ENCODE measurements around the gene UVSSA.
"Not testable (repeated sequence)": the region's sequence is repeated elsewhere in the genome, so short reads cannot be mapped to it uniquely, and the experiment has no call there.

The UVSSA gene

DNA sequence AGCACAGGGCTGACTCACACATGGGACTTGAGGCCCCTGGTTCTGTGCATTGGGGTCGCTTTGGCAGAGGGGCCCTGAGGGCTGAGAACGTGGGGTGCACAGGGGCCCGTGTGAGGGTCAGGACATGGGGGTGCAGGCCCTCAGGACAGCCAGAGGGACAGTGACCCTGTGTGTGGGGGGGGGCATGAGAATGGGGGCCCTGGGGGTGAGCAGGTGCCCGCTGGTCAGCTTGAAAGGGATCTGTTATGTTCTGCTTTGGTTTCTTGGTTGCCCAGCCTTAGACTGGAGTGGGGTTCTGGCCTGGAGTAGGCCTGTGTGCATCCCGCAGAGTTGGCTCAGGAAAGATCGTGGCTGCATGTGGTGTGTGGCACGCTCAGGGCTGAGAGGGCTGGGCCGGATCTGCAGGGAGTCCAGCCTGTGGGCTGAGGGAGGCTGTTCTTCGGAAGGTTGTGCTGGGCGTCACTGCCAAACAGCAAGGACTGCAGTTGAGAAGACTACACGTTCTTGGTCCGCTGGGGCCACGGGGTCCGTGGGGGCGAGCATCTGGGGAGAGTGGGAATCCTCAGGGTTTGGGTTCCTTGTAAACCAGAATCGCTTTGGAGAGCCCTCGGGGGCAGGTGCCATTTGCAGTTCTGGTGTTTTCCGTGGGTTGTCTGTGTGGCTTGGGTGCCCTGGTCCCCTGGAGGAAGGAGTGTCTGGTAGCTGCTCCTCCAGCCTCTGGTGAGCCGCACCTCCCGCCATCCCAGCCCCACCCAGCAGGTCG lies 15.2 kb upstream of the UVSSA start:
- DNase-seq: no peak

DNA sequence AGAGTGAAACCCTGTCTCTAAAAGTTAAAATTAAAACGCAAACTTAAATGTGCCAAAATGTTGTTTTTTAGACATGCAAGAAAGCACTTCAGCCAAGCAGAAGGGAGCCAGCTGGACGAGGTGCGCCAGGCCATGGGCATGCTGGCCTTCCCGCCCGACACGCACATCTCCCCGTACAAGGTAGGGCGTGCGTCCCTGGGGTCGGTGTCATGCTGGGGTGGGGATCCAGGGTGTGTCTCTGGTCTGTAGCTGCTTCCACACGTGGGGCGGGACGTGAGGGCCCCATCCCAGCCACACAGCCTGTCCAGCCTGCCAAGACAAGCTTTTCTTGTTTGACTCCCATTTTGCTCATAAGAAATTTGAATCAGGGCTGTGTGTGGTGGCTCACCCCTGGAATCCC lies 14.3 kb upstream of the UVSSA start:
- DNase-seq: no peak

DNA sequence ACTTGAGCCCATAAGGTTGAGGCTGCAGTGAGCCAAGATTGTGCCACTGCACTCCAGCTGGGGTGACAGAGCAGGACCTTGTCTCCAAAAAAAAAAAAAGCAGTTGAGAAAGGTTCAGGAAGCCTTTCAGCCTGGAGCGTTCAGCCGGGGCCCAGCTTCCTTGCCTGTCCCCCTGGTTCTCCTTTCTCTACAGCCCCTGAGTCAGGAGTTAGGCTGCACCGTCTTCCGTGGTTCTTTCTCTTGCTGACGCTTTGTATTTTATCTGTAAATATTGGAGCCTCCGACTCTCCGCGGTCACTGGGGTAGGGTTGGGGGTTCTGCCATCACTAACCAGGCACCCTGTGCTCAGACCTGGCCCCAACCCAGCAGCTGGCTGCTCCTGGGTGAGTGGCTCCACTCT lies 13.8 kb upstream of the UVSSA start:
- no peak for DNase-seq

DNA sequence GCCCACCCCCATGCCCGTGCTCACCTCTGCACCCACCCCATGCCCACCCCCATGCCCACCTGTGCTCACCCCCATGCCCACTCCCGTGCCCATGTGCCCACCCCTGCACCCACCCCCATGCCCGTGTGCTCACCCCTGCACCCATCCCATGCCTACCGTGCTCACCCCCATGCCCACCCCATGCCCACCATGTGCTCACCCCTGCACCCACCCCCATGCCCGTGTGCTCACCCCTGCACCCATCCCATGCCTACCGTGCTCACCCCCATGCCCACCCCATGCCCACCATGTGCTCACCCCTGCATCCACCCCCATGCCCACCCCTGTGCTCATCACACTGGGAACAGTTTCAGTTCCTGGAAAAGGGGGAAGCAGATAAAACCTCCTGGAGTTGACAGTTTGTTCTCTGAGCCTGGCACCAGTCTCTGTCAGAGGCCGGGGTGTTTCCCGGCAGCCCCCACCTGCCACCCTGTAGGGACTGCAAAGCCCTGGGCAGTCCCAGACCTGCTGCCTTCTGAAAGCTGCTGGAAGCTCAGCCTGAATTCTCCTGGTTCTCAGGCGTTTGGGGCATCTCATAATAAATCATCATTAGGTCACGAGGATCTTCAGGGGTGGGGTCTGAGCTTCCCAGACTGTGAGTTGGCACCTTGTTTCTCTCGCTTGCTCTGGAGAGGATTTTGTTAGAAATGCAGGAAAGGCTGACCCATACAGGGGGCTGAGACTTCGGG lies 13.0 kb upstream of the UVSSA start:
- not testable (repeated sequence) for DNase-seq

DNA sequence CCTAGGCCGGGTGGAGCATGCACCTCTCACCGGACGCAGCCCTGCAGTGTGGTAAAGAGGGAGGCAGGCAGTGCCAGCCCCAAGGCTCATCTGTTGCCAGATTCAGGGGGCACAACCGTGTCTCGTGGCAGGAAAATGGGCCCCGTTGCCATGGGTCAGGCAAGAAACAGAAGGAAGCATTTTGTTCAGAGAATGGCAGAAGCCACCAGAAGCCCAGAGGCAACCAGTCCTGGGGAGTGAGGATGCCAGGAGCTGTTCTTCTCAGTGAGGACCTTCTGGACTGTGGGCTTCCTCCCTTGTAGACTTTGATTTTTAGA lies 12.5 kb upstream of the UVSSA start:
- DNase-seq: no peak

DNA sequence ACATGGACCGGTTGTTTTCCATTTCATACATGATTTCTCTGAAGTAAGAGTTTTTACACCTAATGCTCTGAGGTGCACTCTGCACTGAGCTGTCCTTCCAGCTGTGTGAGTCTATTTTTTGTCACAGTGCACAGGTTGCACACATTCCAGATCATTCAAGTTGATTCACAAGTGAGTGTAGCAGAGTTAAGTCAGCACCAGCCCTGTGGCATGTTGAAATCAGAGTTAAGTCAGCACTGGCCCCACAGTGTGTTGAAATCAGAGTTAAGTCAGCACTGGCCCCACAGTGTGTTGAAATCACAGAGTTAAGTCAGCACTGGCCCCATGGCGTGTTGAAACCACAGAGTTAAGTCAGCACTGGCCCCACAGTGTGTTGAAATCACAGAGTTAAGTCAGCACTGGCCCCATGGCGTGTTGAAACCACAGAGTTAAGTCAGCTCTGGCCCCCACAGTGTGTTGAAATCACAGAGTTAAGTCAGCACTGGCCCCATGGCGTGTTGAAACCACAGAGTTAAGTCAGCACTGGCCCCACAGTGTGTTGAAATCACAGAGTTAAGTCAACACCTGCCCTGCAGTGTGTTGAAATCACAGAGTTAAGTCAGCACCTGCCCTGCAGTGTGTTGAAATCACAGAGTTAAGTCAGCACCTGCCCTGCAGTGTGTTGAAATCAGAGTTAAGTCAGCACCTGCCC lies 11.7 kb upstream of the UVSSA start:
- not testable (repeated sequence) for DNase-seq

DNA sequence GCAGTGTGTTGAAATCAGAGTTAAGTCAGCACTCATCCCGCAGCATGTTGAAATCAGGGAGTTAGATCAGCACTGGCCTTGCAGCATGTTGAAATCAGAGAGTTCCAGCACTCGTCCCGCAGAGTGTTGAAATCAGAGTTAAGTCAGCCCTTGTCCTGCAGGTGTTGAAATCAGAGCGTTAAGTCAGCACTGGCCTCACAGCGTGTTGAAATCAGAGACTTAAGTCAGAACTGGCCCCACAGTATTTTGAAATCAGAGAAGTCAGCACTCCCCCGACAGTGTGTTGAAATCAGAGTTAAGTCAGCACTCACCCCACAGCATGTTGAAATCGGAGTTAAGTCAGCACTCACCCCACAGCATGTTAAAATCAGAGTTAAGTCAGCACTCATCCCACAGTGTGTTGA lies 10.9 kb upstream of the UVSSA start:
- DNase-seq: no peak

DNA sequence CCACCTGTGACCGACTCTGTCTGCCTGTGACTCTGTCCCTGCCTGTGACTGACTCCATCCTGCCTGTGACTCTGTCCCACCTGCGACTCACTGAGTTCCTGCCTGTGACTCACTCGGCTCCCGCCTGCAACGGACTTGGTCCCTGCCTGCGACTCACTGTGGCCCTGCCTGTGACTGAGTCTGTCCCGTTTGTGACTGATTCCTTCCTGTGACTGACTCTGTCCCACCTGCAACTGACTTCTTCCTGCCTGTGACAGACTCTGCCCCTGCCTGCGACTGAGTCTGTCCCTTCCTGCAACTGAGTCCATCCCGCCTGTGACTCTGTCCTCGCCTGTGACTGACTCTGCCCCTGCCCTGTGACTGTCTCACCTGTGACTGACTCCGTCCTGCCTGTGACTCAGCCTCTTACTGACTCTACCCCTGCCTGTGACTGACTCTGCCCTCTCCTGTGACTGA lies 9.6 kb upstream of the UVSSA start:
- DNase-seq: no peak

DNA sequence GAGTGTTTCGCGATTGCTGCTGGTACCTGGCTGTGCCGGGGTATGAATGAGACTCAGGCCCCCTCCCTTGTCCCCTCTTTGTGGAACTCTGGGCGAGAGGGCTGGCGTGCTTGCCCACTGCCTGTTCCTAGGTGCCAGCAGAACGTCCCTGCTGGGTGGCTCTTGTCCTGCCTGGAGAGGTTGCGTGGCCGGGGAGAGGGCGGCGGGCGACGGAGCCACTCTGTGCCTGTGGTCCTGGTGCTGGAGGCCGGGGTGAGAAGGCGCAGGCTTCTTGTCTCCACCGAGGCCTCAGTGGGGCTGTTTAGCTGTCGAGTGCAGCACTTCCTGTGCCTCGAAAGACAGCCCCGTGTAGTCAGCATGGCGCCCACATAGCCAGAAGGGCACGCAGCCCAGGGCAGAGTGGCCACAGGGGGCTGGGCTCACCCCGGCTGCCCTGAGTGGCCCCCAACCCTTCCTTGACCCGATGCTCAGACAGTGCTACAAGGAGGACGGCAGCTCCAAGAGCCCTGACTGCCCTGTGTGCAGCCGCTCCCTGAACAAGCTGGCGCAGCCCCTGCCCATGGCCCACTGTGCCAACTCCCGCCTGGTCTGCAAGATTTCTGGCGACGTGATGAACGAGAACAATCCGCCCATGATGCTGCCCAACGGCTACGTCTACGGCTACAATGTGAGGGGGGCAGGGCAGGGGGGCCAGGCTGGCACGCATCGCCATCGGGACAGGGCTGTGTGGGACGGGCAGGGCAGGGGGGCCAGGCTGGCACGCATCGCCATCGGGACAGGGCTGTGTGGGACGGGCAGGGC lies 8.9 kb upstream of the UVSSA start:
- no peak for DNase-seq

DNA sequence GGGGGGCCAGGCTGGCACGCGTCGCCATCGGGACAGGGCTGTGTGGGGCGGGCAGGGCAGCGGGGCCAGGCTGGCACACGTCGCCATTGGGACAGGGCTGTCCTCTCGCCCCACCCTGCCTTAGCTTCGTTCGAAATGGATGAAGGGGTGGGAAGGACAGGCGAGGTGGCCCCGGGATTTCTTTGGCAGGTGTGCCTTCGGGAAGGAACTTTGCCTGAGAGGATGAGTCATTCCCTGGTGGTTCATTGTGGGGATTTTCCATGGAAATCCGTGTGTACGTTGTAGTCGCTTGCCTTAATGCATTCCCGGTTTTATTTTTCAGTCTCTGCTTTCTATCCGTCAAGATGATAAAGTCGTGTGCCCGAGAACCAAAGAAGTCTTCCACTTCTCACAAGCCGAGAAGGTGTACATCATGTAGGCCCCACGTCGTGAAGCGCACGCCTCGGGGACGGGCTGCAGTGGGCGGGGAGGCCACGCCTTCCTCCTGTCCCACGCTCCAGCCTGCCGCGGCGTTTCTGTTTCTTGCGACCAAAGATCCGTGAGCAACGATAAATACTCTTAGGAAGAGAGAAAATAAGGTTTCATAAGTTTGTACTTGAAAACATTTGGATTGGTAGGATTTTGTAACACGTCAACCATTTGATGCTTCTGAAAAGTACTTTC lies 8.1 kb upstream of the UVSSA start:
- no peak for DNase-seq

DNA sequence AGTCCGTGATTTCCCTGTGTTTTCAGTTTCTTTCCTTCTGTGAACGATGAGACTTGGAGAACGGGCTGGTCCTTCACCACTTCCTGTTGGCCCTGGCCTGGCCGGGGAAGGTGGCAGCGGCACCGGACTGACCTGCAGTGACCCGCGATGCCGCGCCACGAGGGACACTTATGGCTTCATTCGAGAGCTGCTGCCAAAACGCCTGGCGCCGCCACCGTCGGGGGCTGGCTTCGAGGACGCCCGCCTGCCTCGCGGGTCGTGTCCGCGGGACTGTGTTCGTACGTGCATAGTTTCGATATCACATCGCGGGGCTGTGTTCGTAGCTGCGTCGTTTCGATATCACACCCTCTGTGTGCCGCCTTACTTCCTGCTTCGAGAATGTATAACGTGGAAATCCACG lies 7.5 kb upstream of the UVSSA start:
- no peak for DNase-seq

DNA sequence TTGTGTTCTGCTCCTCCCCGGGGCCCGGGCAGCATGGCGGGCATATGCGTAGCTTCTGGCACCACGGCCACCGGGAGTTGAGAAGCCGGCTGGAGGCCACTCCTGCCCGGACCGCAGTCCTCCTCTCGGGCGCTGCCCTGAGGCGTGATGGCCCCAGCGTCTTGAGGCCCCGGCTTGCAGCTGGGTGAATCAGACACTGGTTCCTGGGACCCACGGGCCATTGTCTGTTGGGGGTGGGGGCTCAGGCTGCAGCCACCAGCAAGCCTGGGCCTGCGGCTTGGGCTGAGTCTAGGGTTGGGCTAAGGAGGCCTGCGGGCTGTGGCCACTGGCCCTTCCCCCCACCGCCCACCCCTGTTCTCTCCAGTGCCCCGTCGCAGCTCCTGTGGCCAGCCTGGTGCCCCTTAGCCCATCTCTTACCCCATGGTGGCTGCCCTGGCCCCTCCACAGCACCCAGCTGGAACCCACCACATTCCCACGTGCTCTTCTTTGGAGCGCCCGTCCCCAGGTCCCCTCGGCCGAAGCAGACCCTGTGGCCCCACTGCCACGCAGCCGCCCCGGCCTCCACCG lies 6.7 kb upstream of the UVSSA start:
- DNase-seq: no peak

DNA sequence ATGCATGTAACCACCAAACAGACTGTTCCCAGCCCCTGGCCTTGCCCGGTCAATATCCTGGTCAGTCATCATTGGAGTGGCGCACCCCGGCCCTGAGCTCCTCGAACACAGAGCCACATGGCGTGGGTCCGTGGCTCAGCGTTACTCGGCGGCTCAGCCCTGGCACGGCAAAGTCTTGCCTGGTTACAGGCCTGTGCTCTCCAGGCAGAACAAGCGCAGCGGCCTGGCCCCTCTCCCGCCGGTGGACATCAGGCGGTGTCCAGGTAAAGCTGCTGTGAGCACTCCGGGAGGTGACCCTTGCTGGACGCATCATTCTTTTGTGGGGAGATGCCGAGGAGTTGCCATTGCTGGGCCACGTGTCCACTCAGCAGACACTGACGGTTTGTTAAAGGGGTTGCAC lies 6.1 kb upstream of the UVSSA start:
- DNase-seq: no peak

DNA sequence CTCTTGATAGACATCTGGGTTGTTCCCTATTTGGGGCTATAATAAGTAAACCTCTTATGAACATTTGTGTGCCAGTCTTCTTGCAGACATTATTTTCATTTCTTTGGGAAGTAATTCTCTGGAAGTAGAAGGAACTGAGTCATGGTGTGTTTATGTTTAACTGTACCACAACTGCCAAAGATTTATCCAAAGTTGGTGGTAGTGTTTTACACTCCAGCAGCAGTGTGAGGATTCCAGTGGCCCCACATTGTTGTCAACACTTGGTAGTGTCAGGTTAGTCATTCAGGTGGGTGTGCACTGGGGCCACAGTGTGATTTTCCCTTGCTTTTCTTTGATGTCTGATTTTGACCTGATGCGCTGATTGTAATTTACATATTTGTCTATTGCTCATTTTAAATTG lies 5.0 kb upstream of the UVSSA start:
- DNase-seq: no peak

DNA sequence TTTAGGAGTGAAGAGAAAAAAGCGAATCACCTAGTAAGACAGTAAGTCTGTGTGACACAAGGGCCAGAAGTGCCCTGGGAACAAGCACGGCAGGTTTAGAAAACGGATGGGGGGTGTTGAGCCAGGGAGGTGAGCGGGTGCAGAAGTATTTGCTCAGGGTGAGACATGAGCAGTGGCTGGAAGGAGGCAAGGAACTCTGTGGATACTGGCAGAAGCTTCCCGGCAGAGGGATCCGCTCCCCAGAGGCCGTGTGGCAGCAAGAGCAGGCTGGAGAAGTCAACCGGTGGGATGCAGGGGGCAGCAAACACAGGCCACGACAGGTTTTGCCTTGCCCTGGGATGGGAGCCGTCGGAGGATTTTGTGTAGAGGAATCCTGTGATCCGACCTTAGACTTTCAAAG lies 2.3 kb upstream of the UVSSA start:
- no peak for DNase-seq

DNA sequence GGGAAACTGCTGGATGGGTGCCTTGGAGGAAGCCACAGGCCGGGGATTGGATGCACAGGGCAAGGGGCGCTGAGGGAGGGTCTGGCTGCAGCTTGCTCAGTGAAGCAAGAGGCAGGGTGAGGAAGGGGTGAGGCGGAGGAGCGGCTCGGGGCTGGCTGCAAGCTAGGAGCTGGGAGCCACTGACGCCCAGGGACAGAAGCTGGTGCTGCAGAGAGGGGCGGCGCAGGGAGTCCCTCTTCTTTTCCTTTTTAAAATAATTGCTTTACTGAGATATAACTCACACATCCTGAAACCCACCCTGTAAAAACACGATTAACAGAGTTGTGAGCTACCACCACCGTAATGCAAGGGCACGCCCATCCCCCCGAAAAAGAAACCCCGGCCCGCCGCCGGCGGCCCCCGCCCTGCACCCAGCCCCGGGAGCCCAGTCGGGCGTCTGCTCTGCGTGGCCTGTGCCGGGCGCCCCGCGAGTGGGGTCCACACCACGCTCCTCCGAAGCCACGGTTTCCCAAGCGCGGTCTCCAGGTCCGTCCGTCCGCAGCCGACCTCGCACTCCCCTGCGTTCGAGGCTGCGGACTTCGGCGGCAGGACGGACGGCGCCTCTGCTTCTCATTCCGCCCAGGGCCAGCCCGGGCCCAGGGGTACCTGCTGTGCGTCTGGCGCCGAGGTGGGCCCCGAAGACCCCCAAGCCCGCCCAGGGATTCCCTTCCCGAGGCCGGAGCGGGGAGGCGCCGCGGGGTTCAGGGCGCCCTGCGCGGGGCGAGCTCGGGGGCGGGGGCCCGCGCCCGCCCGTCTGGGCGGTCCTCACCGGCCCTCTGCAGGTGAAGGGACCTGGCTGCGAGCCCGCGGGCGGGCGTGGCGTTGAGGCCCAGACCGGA lies 866 bp upstream of the UVSSA start:
- DNase-seq: peak; percentile 66

DNA sequence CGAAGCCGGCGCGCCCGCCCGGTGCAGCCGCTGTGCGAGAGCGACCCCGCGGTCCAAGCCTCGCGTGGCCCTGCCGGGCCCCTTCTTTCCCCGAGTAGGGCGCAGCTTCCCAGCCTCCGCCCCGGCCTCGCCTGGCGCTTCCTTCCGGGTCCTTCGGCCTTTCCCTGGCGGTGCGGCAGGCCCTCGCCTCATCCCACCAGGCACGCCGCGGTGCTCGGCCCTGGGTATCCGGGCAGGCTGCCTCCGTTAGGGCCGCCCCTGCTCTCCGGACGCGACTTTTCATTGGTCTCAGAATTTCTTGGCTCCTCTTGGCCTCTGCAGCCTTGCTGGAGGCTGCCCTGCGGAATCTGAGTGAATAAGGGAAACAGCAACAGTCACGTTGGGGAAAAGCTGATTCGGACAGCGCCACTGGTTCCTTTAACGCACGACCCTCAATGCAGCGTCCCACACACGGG lies 429 bp downstream of the UVSSA start:
- no peak for DNase-seq

DNA sequence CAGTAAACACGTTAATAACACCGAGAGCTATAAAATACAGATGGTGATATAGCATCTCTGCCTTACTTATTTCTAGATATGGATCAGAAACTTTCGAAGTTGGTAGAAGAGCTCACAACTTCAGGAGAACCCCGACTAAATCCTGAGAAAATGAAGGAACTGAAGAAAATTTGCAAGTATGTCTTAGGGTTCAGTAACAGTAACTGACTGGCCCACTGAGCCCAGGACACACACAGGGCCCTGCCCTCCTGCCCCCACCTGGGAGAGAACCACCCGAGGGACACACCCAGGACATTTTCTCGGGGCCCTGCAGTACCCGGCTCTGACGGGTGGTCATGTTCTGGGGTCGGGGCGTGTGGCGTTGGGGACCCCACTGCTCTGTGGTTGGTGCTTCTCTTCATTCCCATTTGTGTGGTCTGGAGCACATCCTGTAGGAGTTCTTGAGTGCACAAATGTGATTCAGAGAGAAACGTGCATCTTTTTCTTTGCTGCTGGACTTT lies 1.1 kb downstream of the UVSSA start:
- no peak for DNase-seq

DNA sequence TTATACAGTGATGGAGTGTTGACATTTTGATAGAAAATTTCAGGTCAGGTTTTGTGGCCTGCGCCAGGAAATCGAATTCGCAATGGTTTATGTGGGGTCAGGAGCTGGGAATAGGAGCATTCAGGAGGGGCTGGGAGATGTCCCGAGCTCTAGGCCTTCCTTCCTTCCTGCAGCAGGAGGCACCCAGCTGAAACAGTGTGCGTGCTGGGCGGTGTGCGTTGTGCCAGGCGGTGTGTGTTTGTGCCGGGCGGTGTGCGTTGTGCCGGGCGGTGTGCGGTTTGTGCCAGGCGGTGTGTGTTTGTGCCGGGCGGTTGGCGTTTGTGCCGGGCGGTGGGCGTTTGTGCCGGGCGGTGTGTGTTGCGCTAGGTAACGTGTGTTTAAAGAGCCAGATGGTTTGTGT lies 1.7 kb downstream of the UVSSA start:
- DNase-seq: no peak

DNA sequence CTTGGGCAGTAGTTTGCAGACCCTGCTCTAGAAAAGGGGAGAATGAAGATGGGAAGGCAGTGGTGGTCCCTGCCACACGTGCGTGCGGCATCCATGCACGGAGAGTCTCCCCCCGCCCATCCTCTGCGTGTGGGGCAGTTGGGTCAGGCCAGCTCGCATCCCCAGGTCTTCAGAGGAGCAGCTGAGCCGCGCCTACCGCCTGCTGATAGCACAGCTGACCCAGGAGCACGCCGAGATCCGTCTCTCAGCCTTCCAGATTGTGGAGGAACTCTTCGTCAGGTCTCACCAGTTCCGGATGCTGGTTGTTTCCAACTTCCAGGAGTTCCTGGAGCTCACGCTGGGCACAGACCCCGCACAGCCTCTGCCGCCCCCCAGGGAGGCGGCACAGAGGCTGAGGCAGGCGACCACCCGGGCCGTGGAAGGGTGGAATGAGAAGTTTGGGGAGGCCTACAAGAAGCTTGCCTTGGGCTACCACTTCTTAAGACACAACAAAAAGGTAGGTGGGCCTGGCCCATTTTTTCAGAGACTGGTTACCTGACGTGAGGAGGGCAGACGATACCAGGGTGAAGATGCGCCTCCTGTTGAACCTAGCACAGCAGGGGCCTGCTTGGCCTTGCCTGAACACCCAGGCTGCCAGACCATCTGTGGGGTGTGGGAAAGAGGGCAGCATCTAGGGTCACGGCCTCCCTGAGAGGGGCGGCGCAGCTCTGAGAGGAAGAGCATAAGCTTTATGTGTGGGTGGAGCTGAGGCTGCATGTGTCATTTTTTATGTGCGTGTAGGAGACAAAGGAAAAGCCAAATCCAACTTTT lies 2.6 kb downstream of the UVSSA start:
- no peak for DNase-seq

Data from activated T-cell treated with anti-CD3 and anti-CD28 coated beads, Interleukin-2, amount 50 U/mL, for 1 hour (primary cell).